CD4-positive, alpha-beta T cell (primary cell): ENCODE results near the gene DOHH. TPM values are rescaled to one million over a fixed set of nuclear protein-coding genes. Genes with fewer than 3 reads are reported as not detected.

Experiments used
- ATAC-seq: fragments of 200-7000 bp; cut with Tn5 transposase; one replicate; pipeline ENCODE4 v1.10.0; 2022; ENCODE audit warnings: mild to moderate bottlenecking; ENCODE audit not compliant: poor library complexity
- CTCF ChIA-PET: fragments of 350-600 bp; sonication (Branson Sonifier 250); formaldehyde crosslinking; loops from one replicate; lab custom pipeline; 2021; ENCODE audit warnings: antibody characterized with exemption, inconsistent platforms; lab: Charles Lee
- POLR2A ChIA-PET: fragments of 350-600 bp; sonication (Branson Sonifier 250); formaldehyde crosslinking; loops from one replicate; lab custom pipeline; 2021; ENCODE audit warnings: antibody characterized with exemption, inconsistent platforms; lab: Charles Lee
- DNase-seq, 14 experiments: peaks; one replicate each; pipeline ENCODE4 v3.0.0-alpha.2; 2013 to 2020; ENCODE audit warnings: mixed read lengths in 2 of 14
- H3K27ac ChIP-seq, 2 donors: one replicate each; pipeline versions ENCODE4 v1.5.1 to v1.7.0; 2013; ENCODE audit warnings: low read length in 2 of 2, low read depth in 1 of 2, mild to moderate bottlenecking in 1 of 2
- H3K27me3 ChIP-seq, 2 experiments: 1 replicate in 1 of 2; 2 replicates in 1 of 2; pipeline versions ENCODE4 v1.6.1 to v1.7.0; 2013; ENCODE audit warnings: low read length in 2 of 2, control low read depth in 1 of 2, mild to moderate bottlenecking in 1 of 2, moderate library complexity in 1 of 2; ENCODE audit not compliant: insufficient read depth in 2 of 2, control insufficient read depth in 1 of 2
- H3K36me3 ChIP-seq: one replicate; pipeline ENCODE4 v1.6.1; 2013; ENCODE audit warnings: low read length, control low read depth; ENCODE audit not compliant: insufficient read depth
- H3K4me1 ChIP-seq: one replicate; pipeline ENCODE4 v1.6.1; 2013; ENCODE audit warnings: low read length, control low read depth; ENCODE audit not compliant: insufficient read depth
- H3K4me3 ChIP-seq: one replicate; pipeline ENCODE4 v1.5.1; 2013; ENCODE audit warnings: mild to moderate bottlenecking, low read length, moderate library complexity
- H3K9me3 ChIP-seq, 2 experiments: 1 replicate in 1 of 2; 2 replicates in 1 of 2; pipeline versions ENCODE4 v1.6.1 to v1.7.0; 2013; ENCODE audit warnings: low read length in 2 of 2, mild to moderate bottlenecking in 2 of 2, control low read depth in 1 of 2, moderate library complexity in 1 of 2; ENCODE audit not compliant: control insufficient read depth in 1 of 2, insufficient read depth in 1 of 2
- H3K27ac Mint-ChIP-seq: one replicate; pipeline ENCODE4 v1.8.0; 2020; ENCODE audit warnings: mixed read lengths
- H3K27me3 Mint-ChIP-seq: one replicate; pipeline ENCODE4 v1.8.0; 2021; ENCODE audit warnings: mixed read lengths
- H3K36me3 Mint-ChIP-seq: one replicate; pipeline ENCODE4 v1.8.0; 2021; ENCODE audit warnings: low read depth, mixed read lengths
- H3K4me1 Mint-ChIP-seq: one replicate; pipeline ENCODE4 v1.8.0; 2021; ENCODE audit warnings: low read depth, mixed read lengths
- H3K4me3 Mint-ChIP-seq: one replicate; pipeline ENCODE4 v1.8.0; 2020; ENCODE audit warnings: mild to moderate bottlenecking, mixed read lengths
- H3K9me3 Mint-ChIP-seq: one replicate; pipeline ENCODE4 v1.8.0; 2020; ENCODE audit warnings: mixed read lengths
- intact Hi-C, 2 experiments: fragments of 100-400 bp; cut with DNase I in 1 of 2; cut with micrococcal nuclease in 1 of 2; formaldehyde crosslinking; loops; one replicate each; pipeline versions ENCODE4 v1.15.1 to v1.9.0; 2023 to 2025; cut with DNase I, micrococcal nuclease
- total RNA-seq, 174 experiments: library from RNA in 2 of 174; stranded (reverse) in 2 of 174; gene quantifications; one replicate each; pipeline ENCODE4 v1.2.3 and lab custom pipeline; 2021 to 2026
- TF ChIP-seq, protein P1 (sequence below): fragments of 200-600 bp; IDR thresholded peaks from one replicate; pipeline ENCODE4 v1.8.0; 2022; ENCODE audit warnings: antibody characterized with exemption, mild to moderate bottlenecking

DOHH gene
- total RNA-seq, 2 experiments from 2014 or later: 3.9 to 4.7 TPM

DNA sequence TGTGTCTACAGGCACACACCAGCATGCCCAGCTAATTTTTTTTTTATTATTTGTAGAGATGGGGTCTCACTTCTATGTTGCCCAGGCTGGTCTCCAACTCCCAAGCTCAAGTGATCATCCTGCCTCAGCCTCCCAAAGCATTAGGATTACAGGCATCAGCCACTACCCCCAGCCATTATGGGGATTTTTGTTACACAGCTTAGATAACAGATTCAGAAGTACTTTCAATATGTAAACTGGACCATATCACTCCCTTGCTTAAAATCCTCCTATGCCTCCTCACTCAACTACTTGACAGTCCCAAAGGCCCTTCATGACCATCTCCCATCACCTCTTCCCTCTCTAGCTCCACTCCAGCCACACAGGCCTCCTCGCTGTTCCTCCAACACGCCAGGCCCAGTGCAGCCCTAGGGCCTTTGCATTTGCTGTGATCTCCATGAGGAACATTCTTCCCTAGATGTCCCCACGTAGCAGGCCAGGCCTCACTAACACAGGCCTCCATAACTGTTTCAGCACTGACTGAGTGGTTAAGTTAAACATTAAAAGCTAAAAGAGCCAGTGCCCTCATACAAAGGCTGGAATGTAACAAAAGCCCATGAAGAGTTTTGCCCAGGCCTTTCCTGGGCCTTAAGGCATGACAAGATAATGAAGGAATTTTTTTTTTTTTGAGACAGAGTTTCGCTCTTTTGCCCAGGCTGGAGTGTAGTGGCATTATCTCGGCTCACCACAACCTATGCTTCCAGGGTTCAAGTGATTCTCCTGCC is 2.5 kb downstream of the DOHH start:
- Histone ChIP-seq H3K9me3 (no peaks in the 10 kb centered on the region), H3K27ac (no peak overlapping the region), H3K4me3 (no peak overlapping the region), H3K27me3 (no peaks in the 10 kb centered on the region), H3K36me3 (peaks cover 23% of the 10 kb centered on the region), H3K4me1 (peaks cover 43% of the 10 kb centered on the region)
- Mint-ChIP-seq H3K4me3 (peak overlapping the region; percentile 58), H3K9me3 (no peaks in the 10 kb centered on the region), H3K4me1 (peaks cover 28% of the 10 kb centered on the region), H3K27me3 (no peaks in the 10 kb centered on the region), H3K27ac (peak overlapping the region; percentile 59), H3K36me3 (peaks cover 37% of the 10 kb centered on the region)
- ChIA-PET POLR2A (no interaction called here), CTCF (no interaction called here)
- ATAC-seq: no peak
- DNase-seq: no peak
- TF ChIP-seq, protein P1, sequence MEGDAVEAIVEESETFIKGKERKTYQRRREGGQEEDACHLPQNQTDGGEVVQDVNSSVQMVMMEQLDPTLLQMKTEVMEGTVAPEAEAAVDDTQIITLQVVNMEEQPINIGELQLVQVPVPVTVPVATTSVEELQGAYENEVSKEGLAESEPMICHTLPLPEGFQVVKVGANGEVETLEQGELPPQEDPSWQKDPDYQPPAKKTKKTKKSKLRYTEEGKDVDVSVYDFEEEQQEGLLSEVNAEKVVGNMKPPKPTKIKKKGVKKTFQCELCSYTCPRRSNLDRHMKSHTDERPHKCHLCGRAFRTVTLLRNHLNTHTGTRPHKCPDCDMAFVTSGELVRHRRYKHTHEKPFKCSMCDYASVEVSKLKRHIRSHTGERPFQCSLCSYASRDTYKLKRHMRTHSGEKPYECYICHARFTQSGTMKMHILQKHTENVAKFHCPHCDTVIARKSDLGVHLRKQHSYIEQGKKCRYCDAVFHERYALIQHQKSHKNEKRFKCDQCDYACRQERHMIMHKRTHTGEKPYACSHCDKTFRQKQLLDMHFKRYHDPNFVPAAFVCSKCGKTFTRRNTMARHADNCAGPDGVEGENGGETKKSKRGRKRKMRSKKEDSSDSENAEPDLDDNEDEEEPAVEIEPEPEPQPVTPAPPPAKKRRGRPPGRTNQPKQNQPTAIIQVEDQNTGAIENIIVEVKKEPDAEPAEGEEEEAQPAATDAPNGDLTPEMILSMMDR: no peak
- intact Hi-C loops: no loop called here

DNA sequence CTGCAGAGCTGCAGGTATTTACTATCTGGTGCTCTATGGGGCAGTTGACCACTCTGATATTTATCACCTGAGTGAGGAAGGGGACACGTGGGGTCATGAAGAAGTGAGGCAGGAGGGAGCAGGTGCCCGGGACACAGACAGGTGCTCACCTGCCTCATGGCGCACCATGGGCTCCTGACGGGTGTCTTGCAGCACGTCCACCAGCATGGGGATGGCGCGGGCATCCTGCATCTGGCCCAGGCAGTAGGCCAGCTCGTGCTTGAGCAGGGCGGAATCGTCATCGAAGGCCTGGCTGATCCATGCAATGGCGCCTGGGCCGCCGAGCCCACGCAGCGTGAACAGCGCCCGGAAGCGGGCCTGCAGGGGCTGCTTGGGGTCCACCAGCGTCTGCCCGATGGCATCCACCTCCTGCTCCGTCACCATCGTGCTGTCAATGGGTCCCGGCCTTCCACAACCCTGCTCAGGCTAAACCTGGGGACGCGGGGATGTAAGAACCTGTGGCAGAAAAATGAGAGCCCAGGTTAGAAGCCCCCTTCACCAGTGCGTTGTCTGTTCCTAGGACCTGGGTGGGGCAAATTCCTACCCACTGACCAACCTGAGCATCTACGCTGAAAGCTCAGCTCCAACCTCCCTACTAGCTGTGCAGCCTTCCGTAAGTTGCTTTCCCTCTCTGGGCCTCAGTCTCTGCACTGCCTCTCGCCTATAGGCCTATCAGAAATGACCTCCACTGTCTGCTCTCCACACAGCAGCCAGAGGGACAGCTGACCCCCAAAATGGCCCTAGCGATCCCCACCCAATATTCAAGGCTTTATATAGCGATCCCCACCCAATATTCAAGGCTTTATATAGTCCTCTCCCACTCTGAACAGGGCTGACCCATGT is 3.8 kb downstream of the DOHH start:
- H3K4me3 Mint-ChIP-seq: peak overlapping the region; percentile 51
- H3K9me3 ChIP-seq: no peaks in the 10 kb centered on the region
- intact Hi-C loops: no loop called here
- H3K4me3 ChIP-seq: no peak overlapping the region
- POLR2A ChIA-PET: no interaction called here
- H3K27me3 ChIP-seq: no peaks in the 10 kb centered on the region
- H3K27me3 Mint-ChIP-seq: no peaks in the 10 kb centered on the region
- CTCF ChIA-PET: no interaction called here
- DNase-seq: peak in 1 of 14 experiments; percentile 26
- peaks cover 43% of the 10 kb centered on the region for H3K4me1 ChIP-seq
- TF ChIP-seq, protein P1: no peak
- H3K9me3 Mint-ChIP-seq: no peaks in the 10 kb centered on the region
- no peak overlapping the region for H3K27ac Mint-ChIP-seq
- peaks cover 28% of the 10 kb centered on the region for H3K4me1 Mint-ChIP-seq
- H3K27ac ChIP-seq: no peak overlapping the region
- peaks cover 34% of the 10 kb centered on the region for H3K36me3 ChIP-seq
- no peak for ATAC-seq
- peaks cover 41% of the 10 kb centered on the region for H3K36me3 Mint-ChIP-seq

GRCh38 chr19:3494559-3494958 is 5.9 kb downstream of the DOHH start:
- H3K27ac Mint-ChIP-seq: no peak overlapping the region
- TF ChIP-seq, protein P1: no peak
- peaks cover 20% of the 10 kb centered on the region for H3K4me1 Mint-ChIP-seq
- DNase-seq (peak in 11 of 14 experiments; percentile 9 to 81 (median 42)), ATAC-seq (peak; percentile 80)
- ChIA-PET CTCF (interaction anchor here (0.6 to 1.4 kb wide), 4 partner anchors 10 to 471 kb away, joined by 3 to 6 read pairs (median 3); no protein-coding TSS in a partner anchor), POLR2A (interaction anchor here (0.7 kb wide), 1 partner anchor 11 kb away, joined by 3 read pairs; no protein-coding TSS in a partner anchor)
- Histone ChIP-seq H3K27ac (peak overlapping the region in 1 of 2 donors; percentile 22), H3K9me3 (no peaks in the 10 kb centered on the region), H3K4me3 (no peak overlapping the region), H3K36me3 (peaks cover 38% of the 10 kb centered on the region), H3K27me3 (no peaks in the 10 kb centered on the region), H3K4me1 (peaks cover 23% of the 10 kb centered on the region)
- peaks cover 38% of the 10 kb centered on the region for H3K36me3 Mint-ChIP-seq
- no peaks in the 10 kb centered on the region for H3K27me3 Mint-ChIP-seq
- no peak overlapping the region for H3K4me3 Mint-ChIP-seq
- no peaks in the 10 kb centered on the region for H3K9me3 Mint-ChIP-seq
- intact Hi-C loops: no loop called here
